GM18867 (cell line): Measurements from ENCODE around the gene ASIC5.
"Not testable (repeated sequence)": the region's sequence is repeated elsewhere in the genome, so short reads cannot be mapped to it uniquely, and the experiment has no call there.

Source experiments
- ATAC-seq: cut with Tn5 transposase; IDR thresholded peaks from one replicate; pipeline ENCODE4 v1.9.1; 2021; ENCODE audit warnings: mild to moderate bottlenecking, moderate library complexity; ENCODE audit not compliant: unreplicated experiment

ASIC5 gene

GRCh38 chr4:155866177-155866576 lies at the start of gene ASIC5:
Gene ASIC5 (minus strand): TSS chr4:155866277. CDS start chr4:155866226, 51 bp downstream.
- no peak for ATAC-seq

GRCh38 chr4:155914782-155915181 lies 48.7 kb upstream of the ASIC5 start:
- no peak for ATAC-seq

- no peak for ATAC-seq
These were observed 45.8 kb upstream of the ASIC5 start for GRCh38 chr4:155911905-155912304.

- ATAC-seq: no peak
These were observed 43.6 kb upstream of the ASIC5 start for GRCh38 chr4:155909615-155910226.

GRCh38 chr4:155908187-155909139 lies 42.4 kb upstream of the ASIC5 start:
- peak; percentile 93 for ATAC-seq

GRCh38 chr4:155907556-155907955 lies 41.5 kb upstream of the ASIC5 start:
- no peak for ATAC-seq

GRCh38 chr4:155906554-155907247 lies 40.6 kb upstream of the ASIC5 start:
- no peak for ATAC-seq

GRCh38 chr4:155904331-155904730 lies 38.3 kb upstream of the ASIC5 start:
- ATAC-seq: no peak

- no peak for ATAC-seq
These were observed 37.4 kb upstream of the ASIC5 start, which contains the start of gene TDO2 for GRCh38 chr4:155903453-155903852. Gene TDO2 (plus strand): TSS chr4:155903696. CDS start chr4:155903759, 63 bp downstream.

- ATAC-seq: no peak
These were observed 34.9 kb upstream of the ASIC5 start for GRCh38 chr4:155901013-155901412.

- ATAC-seq: no peak
These were observed 34.3 kb upstream of the ASIC5 start for GRCh38 chr4:155900381-155900780.

GRCh38 chr4:155899891-155900290 lies 33.8 kb upstream of the ASIC5 start:
- no peak for ATAC-seq

GRCh38 chr4:155898371-155898770 lies 32.3 kb upstream of the ASIC5 start:
- not testable (repeated sequence) for ATAC-seq

GRCh38 chr4:155891058-155891457 lies 25.0 kb upstream of the ASIC5 start:
- no peak for ATAC-seq

GRCh38 chr4:155889946-155890345 lies 23.9 kb upstream of the ASIC5 start:
- no peak for ATAC-seq

GRCh38 chr4:155889031-155889793 lies 23.1 kb upstream of the ASIC5 start:
- peak; percentile 69 for ATAC-seq

GRCh38 chr4:155887847-155888570 lies 21.9 kb upstream of the ASIC5 start:
- ATAC-seq: no peak

- ATAC-seq: no peak
These were observed 21.0 kb upstream of the ASIC5 start for GRCh38 chr4:155887045-155887444.

- no peak for ATAC-seq
These were observed 19.6 kb upstream of the ASIC5 start for GRCh38 chr4:155885666-155886065.

GRCh38 chr4:155883895-155884294 lies 17.8 kb upstream of the ASIC5 start:
- ATAC-seq: no peak
